Left cardiac atrium (tissue), 4 donors: ENCODE results near the gene CXCL12. TPM values are rescaled to one million over a fixed set of nuclear protein-coding genes. Genes with fewer than 3 reads are reported as not detected.

Experiments used
- ATAC-seq, 2 donors: fragments of 200-7000 bp; cut with Tn5 transposase; one replicate each; pipeline ENCODE4 v1.9.1; 2020; ENCODE audit warnings: mild to moderate bottlenecking in 2 of 2, moderate library complexity in 2 of 2
- DNase-seq: peaks from one replicate; pipeline ENCODE4 v3.0.0-alpha.2; 2020
- intact Hi-C, 2 donors: fragments of 100-400 bp; cut with DNase I; formaldehyde crosslinking; loops; one replicate each; pipeline versions ENCODE4 v1.14.1 to v1.15.1; 2022 to 2023
- total RNA-seq, 2 donors: library from RNA; stranded (reverse); fragmentation: NEBNext Ultra II Directional; extraction: Animal tissue kit (Norgen Biotek cat#: 25700); gene quantifications; one replicate each; pipeline ENCODE4 v1.2.1, GENCODE V29; 2021
- donor health status: DM: no; HTN: yes; CAD: no.
- donor health status: DM: no; HTN: yes; CAD: no; lungs with severe emphysema.
- donor health status: DM: yes; HTN: yes; CAD: no.
- donor health status: Dilated cardiomyopathy.

Gene CXCL12
- total RNA-seq, 2 donors from 2014 or later, result 213 to 248 TPM

DNA sequence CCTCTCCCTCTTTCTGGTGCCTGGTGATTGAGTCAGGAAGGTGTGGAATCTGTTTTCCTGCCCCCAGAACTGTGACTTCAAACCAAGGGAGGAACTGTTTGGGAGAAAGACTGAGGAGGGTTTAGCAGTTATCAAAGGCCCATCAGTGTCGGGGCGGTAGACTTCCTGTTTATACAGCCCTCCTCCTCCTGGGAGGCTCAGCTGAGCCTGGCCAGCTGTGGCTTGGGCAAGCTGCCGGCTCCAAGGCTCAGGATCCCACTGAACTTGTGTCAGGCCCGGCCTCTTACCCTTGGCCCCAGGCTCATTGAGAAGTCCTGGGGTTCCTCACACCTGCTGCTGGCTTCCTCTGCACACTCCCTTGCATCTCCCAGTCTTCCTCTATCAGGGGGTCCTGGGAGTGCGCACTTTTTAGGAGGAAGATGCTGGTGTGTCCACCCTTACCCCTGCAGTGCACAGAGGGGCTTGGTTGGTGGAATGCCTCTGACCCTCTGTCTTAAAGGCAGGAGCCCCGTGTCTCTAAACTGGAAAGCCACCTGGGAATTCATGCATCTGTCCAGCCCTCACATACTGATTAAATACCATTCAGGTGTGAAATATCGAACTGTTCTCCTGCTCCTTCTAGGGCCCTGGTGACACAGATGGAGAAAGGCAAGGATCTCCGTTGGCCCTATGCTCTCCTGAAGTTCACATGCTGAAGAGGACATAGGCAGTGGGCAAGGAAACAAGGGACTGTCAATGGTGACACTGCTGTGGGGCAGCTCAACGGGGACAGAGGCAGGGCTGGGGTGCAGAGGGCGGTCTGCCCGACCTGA is 32.4 kb downstream of the CXCL12 start:
- ATAC-seq, result peak; percentile 87 to 88
- peak; percentile 59 for DNase-seq

DNA sequence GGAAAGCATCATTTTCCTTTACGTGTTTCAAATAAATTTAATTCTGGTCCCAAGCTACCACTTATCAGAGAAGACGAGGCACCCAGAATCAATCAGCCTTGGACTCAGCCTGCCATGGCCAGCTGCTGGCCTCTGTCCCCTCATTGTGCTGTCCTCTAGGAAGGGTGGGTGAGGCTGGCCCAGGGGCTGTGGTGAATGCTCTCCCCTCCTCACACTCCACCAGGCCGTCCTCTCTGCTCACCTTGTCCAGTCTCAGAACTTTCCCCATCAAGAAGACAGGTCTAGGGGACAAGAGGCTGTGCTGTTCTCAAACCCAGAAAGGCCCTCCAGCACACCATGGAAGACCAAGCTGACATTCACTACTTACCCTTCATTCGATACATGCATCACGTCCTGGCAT is 36.4 kb downstream of the CXCL12 start:
- no peak for ATAC-seq
- no peak for DNase-seq
- intact Hi-C loops, result no loop called here

More for the DNA sequence above, 32.4 kb downstream of the CXCL12 start:
- intact Hi-C loops, result no loop called here

DNA sequence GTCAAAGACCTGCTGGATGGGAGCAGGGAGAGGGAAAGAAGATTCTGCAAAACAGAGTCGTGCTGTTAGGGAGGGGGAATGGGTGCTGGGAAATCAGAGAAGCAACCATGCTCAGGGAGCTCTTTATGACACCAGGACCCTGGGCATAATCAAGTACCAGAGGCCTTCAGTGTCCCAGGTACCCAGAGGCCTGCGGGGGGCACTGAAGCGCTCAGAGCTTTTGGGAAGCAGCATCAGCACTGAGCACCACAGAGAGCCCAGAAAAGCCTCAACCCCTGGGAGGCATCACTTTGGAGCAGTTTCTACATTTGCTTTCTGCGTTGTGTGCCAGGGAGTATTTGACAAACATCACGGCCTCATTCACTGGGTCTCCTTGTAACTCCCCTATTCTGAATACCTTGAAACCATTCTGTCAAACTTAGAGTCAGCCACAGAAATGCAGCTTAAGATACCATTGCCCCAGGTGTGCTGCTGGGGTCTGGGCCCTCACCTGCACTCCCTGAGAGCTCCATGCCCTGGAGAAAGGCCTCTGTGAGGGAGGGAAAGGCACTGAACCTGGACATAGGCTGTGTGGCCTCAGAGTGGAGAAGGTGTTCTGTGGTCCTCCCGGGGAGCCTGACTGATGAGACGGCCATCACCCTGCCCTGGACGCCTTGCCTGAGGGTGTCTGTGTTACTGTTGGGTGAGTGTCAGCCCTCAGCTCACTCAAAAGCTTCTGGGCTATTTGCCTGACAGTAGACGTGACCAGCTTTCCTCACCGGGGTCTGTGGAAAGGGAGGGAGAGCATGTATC is 37.1 kb downstream of the CXCL12 start:
- intact Hi-C loops, result no loop called here
- no peak for ATAC-seq

GRCh38 chr10:44344727-44345126 is 40.2 kb downstream of the CXCL12 start:
- intact Hi-C loops, result no loop called here
- DNase-seq (no peak), ATAC-seq (no peak)

More for the DNA sequence above, 37.1 kb downstream of the CXCL12 start:
- DNase-seq, result no peak

- no peak for ATAC-seq
- intact Hi-C loops, result no loop called here
Measured at GRCh38 chr10:44343843-44344242, 41.1 kb downstream of the CXCL12 start.

DNA sequence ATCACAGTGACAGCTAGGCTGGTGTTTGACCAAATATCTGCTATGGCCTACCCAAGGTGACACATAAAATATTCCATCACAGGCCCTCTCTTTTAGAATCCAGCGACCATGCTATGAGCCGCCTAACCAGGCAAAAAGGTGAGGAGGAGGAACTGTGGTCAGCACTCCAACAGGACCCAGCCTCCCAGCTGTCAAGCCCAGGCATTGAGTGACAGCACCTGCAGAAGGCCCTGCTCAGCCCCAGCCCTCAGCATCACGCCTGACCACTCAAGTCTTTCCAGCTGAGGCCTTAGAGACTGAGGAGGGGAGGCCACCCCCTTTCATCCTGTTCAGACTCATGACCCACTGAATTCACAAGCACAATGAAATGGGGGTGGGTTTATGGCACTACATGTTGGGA is 43.0 kb downstream of the CXCL12 start:
- DNase-seq (no peak), ATAC-seq (no peak)
- intact Hi-C loops, result no loop called here

More at GRCh38 chr10:44343843-44344242, 41.1 kb downstream of the CXCL12 start:
- no peak for DNase-seq

DNA sequence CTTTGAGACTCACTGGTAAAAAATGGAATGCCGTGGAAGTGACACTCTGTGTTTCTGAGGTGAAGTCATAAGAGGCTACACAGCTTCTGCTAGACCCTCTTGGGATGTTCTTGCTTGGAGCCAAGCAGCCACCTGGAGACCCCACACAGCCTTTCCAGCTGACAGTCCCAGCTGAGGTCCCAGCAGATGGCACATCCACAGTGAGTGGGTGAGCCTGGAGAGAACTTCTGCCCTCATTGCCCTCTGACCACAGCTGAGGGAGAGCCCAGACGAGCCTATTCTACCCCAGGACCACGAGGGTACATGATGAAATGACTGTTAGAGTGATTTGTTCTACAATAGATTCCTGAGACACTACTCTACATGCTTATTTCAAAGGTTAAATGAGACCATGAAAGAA is 44.3 kb downstream of the CXCL12 start:
- ATAC-seq, result no peak
- no peak for DNase-seq
- intact Hi-C loops, result no loop called here

- intact Hi-C loops, result no loop called here
- DNase-seq (no peak), ATAC-seq (no peak)
Measured at GRCh38 chr10:44339218-44339617, 45.7 kb downstream of the CXCL12 start.

GRCh38 chr10:44337081-44337480 is 47.8 kb downstream of the CXCL12 start:
- intact Hi-C loops, result no loop called here
- ATAC-seq (no peak), DNase-seq (no peak)

GRCh38 chr10:44335330-44336021 is 49.4 kb downstream of the CXCL12 start:
- DNase-seq (no peak), ATAC-seq (peak in 1 of 2 donors; percentile 57)
- intact Hi-C loops, result no loop called here

DNA sequence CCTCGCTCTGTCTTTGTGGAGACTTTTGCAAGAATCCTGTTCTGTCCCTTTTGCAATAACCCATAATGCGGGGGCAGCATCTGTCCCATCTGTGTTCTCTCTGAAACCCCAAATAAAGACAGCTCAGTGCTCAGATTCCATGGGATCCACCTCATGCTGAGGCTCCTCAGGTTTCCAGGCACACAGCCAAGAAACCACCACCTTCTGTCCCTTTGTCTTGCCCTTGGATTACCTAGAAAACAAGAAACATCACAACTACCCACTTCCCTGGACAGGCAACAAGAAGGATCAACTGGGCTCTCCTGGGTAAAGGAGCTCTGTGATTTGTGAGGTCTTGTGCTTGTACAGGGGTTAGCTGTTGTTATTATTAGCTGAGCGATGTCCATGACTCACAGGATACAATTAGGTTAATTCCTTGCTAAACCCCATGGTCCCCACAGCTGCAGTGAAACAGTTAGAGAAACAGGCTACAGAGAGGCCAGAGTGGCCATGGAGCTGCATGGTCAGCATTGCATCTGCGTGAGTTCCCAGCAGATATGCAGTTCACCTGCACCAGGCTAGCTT is 50.2 kb downstream of the CXCL12 start:
- intact Hi-C loops, result no loop called here
- ATAC-seq, result peak; percentile 73 to 82
- no peak for DNase-seq

GRCh38 chr10:44334091-44334490 is 50.8 kb downstream of the CXCL12 start:
- ATAC-seq, result no peak
- intact Hi-C loops, result no loop called here
- DNase-seq, result no peak

- intact Hi-C loops, result no loop called here
- DNase-seq (no peak), ATAC-seq (no peak)
Measured at GRCh38 chr10:44333511-44333910, 51.4 kb downstream of the CXCL12 start.

DNA sequence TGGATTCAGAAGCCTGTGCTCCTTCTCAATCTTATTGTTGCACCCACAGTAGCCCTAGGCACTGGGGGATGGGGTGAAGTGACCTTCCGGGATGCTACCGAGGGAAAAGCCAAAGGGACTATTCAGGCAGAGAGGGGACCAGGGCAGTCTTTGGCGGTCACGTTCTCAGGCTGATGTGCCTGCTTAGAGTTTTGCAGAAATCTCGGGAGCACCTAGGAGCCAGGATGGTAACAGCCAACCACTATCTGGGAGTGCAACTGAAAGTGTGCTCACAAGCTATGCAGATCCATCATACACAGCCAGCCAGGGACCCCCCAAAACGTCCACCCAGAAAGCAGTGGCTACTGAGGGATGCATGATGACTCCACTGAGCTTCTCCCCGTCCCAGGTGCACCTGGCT is 52.4 kb downstream of the CXCL12 start:
- ATAC-seq (no peak), DNase-seq (no peak)
- intact Hi-C loops, result no loop called here

DNA sequence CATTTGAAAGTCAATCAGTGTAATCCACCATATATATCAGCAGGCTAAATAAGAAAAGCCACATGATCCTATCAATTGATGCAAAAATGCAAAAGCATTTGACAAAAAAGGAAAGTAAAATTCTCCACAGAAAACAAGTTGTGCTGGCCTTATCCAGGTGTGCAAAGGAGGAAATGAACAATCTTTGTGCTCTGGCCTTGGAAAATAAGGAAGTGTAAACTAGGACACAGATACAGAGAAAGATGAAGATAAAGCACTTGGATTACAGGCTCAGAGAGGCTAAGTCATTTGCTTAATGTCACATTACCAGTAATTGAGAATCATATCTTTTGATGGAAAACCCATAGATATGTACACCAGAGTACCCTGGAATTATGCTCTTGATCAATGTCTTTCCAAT is 54.5 kb downstream of the CXCL12 start:
- DNase-seq, result no peak
- ATAC-seq, result no peak
- intact Hi-C loops, result no loop called here

DNA sequence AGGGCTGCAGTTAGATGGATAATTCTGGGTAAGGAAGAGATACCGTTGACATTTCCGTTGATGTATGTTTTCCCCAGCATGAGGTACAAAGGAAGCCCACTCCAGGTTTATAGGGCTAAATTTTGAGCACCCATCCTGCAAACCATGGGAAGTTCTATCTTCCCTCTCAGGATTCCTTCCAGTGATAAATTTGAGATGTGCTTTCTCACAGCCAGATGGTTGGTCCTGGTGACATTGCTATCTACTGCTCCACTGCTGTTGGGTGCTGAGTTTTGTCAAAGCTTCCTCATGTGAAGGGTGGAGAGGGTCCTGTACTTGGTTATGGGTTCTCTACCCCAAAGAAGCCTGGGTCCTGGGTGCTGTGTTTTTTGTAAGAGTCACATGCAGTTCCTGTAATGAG is 57.4 kb downstream of the CXCL12 start:
- ATAC-seq (no peak), DNase-seq (no peak)
- intact Hi-C loops, result no loop called here
